ENCODE results near the gene NXNL1. TPM values are rescaled to one million over a fixed set of nuclear protein-coding genes. Genes with fewer than 3 reads are reported as not detected.

Gene NXNL1
- total RNA-seq, 1 donor from 2014 or later: not detected

- H3K4me3 Mint-ChIP-seq (ENCODE audit: unreplicated experiment): no peak overlapping the region
- H3K36me3 Mint-ChIP-seq (ENCODE audit: low read depth): peaks cover 1% of the 10 kb centered on the region
- DNase-seq (ENCODE audit: low spot score): no peak
- no peaks in the 10 kb centered on the region for H3K9me3 Mint-ChIP-seq (ENCODE audit: low read depth)
- TF ChIP-seq CTCF (IDR thresholded peaks at IDR 0.05): no peak
- peak overlapping the region; percentile 30 for H3K27ac Mint-ChIP-seq (ENCODE audit: unreplicated experiment)
- no peaks in the 10 kb centered on the region for H3K27me3 Mint-ChIP-seq (ENCODE audit: low read depth)
- H3K4me1 Mint-ChIP-seq (ENCODE audit: low read depth): peaks cover 1% of the 10 kb centered on the region
Measured at GRCh38 chr19:17484520-17485185, 23.9 kb upstream of the NXNL1 start.

- H3K4me1 Mint-ChIP-seq (ENCODE audit: low read depth): peaks cover 8% of the 10 kb centered on the region
- H3K4me3 Mint-ChIP-seq (ENCODE audit: unreplicated experiment): no peak overlapping the region
- H3K27me3 Mint-ChIP-seq (ENCODE audit: low read depth): no peaks in the 10 kb centered on the region
- DNase-seq (ENCODE audit: low spot score): no peak
- H3K27ac Mint-ChIP-seq (ENCODE audit: unreplicated experiment): no peak overlapping the region
- no peak for TF ChIP-seq CTCF (IDR thresholded peaks at IDR 0.05)
- H3K36me3 Mint-ChIP-seq (ENCODE audit: low read depth): no peaks in the 10 kb centered on the region
- no peaks in the 10 kb centered on the region for H3K9me3 Mint-ChIP-seq (ENCODE audit: low read depth)
Measured at GRCh38 chr19:17483605-17484002, 22.9 kb upstream of the NXNL1 start.

- H3K27me3 Mint-ChIP-seq (ENCODE audit: low read depth): no peaks in the 10 kb centered on the region
- no peaks in the 10 kb centered on the region for H3K9me3 Mint-ChIP-seq (ENCODE audit: low read depth)
- H3K36me3 Mint-ChIP-seq (ENCODE audit: low read depth): no peaks in the 10 kb centered on the region
- H3K27ac Mint-ChIP-seq (ENCODE audit: unreplicated experiment): no peak overlapping the region
- peaks cover 9% of the 10 kb centered on the region for H3K4me1 Mint-ChIP-seq (ENCODE audit: low read depth)
- TF ChIP-seq CTCF (IDR thresholded peaks at IDR 0.05): no peak
- no peak for DNase-seq (ENCODE audit: low spot score)
- H3K4me3 Mint-ChIP-seq (ENCODE audit: unreplicated experiment): no peak overlapping the region
Measured at GRCh38 chr19:17482877-17483604, 22.3 kb upstream of the NXNL1 start.

- no peaks in the 10 kb centered on the region for H3K9me3 Mint-ChIP-seq (ENCODE audit: low read depth)
- no peaks in the 10 kb centered on the region for H3K27me3 Mint-ChIP-seq (ENCODE audit: low read depth)
- DNase-seq (ENCODE audit: low spot score): no peak
- no peak overlapping the region for H3K27ac Mint-ChIP-seq (ENCODE audit: unreplicated experiment)
- no peaks in the 10 kb centered on the region for H3K36me3 Mint-ChIP-seq (ENCODE audit: low read depth)
- peaks cover 12% of the 10 kb centered on the region for H3K4me1 Mint-ChIP-seq (ENCODE audit: low read depth)
- no peak overlapping the region for H3K4me3 Mint-ChIP-seq (ENCODE audit: unreplicated experiment)
- TF ChIP-seq CTCF (IDR thresholded peaks at IDR 0.05): no peak
Measured at GRCh38 chr19:17481986-17482385, 21.3 kb upstream of the NXNL1 start.

- Mint-ChIP-seq H3K4me3 (ENCODE audit: unreplicated experiment) (no peak overlapping the region), H3K4me1 (ENCODE audit: low read depth) (peaks cover 23% of the 10 kb centered on the region), H3K9me3 (ENCODE audit: low read depth) (no peaks in the 10 kb centered on the region), H3K36me3 (ENCODE audit: low read depth) (no peaks in the 10 kb centered on the region), H3K27me3 (ENCODE audit: low read depth) (no peaks in the 10 kb centered on the region), H3K27ac (ENCODE audit: unreplicated experiment) (peak overlapping the region; percentile 68)
- DNase-seq (ENCODE audit: low spot score): no peak
- TF ChIP-seq CTCF (IDR thresholded peaks at IDR 0.05): no peak
Measured at GRCh38 chr19:17479325-17479791, 18.6 kb upstream of the NXNL1 start.
